Choroid plexus epithelial cell (primary cell): ENCODE measurements around the gene BSCL2.
A peak's percentile ranks its signal among the peaks of the same experiment; 100 is the strongest.
"Not testable (repeated sequence)": the region's sequence is repeated elsewhere in the genome, so short reads cannot be mapped to it uniquely, and the experiment has no call there.

Experiments used
- DNase-seq: peaks from one replicate; pipeline ENCODE4 v3.0.0-alpha.2; 2010; ENCODE audit warnings: low read depth
- H3K4me3 ChIP-seq: 2 replicates; pipeline ENCODE4 v1.5.1; 2011; ENCODE audit warnings: low read depth, mild to moderate bottlenecking, control low read depth, low read length, moderate library complexity
- TF ChIP-seq, protein P1 (sequence below): conservative IDR thresholded peaks from 2 replicates; pipeline ENCODE4 v1.5.1; 2011; ENCODE audit warnings: low read depth, mild to moderate bottlenecking, control low read depth, inconsistent platforms, low read length, moderate library complexity

Gene BSCL2

DNA sequence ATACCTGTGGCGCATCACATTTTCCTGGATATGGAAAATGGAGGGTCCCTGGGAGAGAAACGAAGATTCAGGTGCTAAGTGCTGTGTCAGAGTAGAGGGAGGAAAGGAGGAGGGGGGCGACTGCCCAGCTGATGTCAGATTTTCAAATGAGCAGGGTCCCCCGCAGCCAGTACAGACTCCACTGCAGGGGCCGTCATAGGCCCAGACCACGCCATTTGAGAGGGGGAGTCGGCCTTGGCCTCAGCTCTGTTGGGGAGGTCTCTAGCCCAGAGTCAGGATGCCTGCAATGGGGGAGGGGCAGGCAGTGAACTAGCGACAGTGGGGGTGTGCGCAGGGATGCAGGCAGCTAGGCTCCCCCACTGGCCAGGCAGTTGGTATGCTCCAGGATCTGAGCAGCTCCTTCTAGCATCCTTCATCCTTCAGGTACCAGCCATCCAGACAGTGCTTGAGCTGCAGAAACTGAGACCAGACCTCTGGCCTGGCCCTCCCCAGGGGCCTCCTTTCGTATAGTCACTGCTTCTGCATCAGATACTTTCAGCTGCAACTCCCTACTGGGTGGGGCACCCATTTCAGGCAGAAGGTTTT is at the start of gene BSCL2, which contains the start of gene GNG3:
Gene BSCL2, minus strand, starts transcription at position 148 of the 585 bp plus-strand sequence. CDS start 229 bp downstream, outside the sequence.
Gene GNG3, plus strand, starts transcription at position 400 of the 585 bp plus-strand sequence. CDS start 620 bp downstream, outside the sequence.
- TF ChIP-seq, protein P1, sequence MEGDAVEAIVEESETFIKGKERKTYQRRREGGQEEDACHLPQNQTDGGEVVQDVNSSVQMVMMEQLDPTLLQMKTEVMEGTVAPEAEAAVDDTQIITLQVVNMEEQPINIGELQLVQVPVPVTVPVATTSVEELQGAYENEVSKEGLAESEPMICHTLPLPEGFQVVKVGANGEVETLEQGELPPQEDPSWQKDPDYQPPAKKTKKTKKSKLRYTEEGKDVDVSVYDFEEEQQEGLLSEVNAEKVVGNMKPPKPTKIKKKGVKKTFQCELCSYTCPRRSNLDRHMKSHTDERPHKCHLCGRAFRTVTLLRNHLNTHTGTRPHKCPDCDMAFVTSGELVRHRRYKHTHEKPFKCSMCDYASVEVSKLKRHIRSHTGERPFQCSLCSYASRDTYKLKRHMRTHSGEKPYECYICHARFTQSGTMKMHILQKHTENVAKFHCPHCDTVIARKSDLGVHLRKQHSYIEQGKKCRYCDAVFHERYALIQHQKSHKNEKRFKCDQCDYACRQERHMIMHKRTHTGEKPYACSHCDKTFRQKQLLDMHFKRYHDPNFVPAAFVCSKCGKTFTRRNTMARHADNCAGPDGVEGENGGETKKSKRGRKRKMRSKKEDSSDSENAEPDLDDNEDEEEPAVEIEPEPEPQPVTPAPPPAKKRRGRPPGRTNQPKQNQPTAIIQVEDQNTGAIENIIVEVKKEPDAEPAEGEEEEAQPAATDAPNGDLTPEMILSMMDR, result no peak

GRCh38 chr11:62755086-62755615 is 47.9 kb upstream of the BSCL2 start:
- H3K4me3 ChIP-seq, result no peak overlapping the region

More for the DNA sequence above, at the start of gene BSCL2, which contains the start of gene GNG3:
- peak within 1 kb of the TSS; percentile 82 for H3K4me3 ChIP-seq
- no peak for DNase-seq

DNA sequence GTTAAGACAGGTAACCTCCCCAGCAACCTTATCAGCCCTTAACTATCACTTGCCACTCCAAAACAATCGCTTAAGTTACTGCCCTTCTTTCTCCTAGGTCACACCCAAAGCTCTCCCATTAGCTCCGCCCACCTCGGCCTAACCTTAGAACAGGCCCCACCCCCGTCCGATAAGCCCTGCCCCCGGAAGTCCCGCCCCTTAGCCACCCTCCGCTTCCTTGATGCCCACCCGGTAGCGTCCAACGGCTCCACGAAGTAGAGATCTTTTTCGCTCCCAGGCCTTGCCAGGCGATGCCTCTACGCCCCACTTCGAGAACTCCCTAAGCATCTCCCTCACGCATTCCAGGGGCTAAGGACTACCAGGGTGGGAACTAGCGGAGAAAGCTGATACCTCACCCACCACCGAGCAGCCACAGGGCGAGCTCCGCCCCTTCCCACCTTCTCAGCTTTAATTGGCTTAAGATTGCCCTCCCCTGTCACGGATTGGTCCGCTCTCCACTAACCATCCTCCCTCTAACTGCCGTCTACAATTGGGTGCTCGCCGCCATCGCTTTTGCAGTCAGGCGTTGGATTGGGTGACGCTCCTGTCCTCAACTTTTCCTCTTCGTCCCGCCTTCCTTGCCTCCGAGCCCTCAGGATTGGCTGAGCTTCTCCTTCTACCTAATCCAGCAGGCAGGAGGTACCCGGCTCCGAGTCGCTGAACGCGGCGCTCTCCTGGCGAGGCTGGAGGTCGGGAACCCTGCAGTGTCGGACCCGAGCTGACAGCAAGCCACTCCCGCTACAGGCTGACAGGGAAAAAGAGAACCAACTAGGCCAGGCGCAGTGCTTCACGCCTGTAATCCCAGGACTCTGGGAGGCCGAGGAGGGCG is 46.7 kb upstream of the BSCL2 start, which contains the start of gene ZBTB3:
Gene ZBTB3, minus strand, starts transcription at position 425 of the 868 bp plus-strand sequence. CDS start 496 bp downstream, outside the sequence.
- TF ChIP-seq, protein P1, result peak; percentile 1
- DNase-seq, result peak; percentile 100
- H3K4me3 ChIP-seq, result peak within 1 kb of the TSS; percentile 78

More at GRCh38 chr11:62755086-62755615, 47.9 kb upstream of the BSCL2 start:
- no peak for DNase-seq
- TF ChIP-seq, protein P1, result no peak

GRCh38 chr11:62752994-62753735 is 45.9 kb upstream of the BSCL2 start:
- TF ChIP-seq, protein P1, result no peak
- no peak for DNase-seq
- peak overlapping the region; percentile 78 for H3K4me3 ChIP-seq

DNA sequence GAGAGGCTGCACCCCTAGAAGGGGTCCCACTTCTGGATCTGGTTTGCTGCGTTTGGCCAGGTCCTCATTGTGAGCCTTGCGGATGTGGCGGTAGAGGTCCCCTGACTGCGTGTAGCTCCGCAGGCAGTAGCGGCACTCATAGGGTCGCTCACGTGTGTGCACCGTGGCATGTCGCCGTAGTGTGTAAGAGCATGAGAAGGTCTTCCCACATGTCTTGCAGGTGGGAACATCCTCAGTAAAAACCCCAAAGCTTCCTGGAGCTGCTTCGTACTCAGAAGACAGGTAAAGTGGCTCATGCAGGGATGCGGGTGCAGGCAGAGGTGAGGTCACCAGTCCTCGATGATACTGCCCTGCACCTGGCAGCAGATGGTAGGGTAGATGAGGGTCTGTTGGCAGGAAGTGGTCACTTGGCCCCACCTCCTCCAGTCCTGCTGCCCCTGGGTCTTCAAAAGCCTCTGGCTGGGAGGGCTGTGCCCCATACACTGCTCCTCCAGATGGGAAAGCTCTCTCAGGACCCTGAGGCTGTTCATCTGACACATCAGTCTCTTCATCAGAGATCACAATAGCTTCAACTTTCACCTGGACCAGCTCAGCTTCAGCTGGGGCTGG is 45.1 kb upstream of the BSCL2 start:
- TF ChIP-seq, protein P1, result no peak
- no peak overlapping the region for H3K4me3 ChIP-seq
- no peak for DNase-seq

DNA sequence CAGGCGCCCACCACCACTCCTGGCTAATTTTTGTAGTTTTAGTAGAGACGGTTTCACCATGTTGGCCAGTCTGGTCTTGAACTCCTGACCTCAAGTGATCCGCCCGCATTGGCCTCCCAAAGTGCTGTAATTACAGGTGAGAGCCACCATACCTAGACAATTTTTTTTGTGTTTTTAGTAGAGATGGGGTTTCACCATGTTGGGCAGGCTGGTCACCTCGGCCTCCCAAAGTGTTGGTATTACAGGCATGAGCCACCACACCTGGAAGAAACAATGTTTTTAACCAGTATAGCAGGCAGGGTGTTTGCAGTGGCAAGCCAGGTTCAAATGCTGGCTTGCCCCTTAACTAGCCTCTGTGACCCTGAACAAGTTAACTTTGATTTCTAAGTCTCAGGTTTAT is 42.7 kb upstream of the BSCL2 start:
- H3K4me3 ChIP-seq, DNase-seq: not testable (repeated sequence)
